Measurements from ENCODE around the gene SNX15. TPM values are rescaled to one million over a fixed set of nuclear protein-coding genes. Genes with fewer than 3 reads are reported as not detected.

Gene SNX15
- total and polyA plus RNA-seq, 12 donors = 16.4 to 35.9 (median 22.5) TPM

DNA sequence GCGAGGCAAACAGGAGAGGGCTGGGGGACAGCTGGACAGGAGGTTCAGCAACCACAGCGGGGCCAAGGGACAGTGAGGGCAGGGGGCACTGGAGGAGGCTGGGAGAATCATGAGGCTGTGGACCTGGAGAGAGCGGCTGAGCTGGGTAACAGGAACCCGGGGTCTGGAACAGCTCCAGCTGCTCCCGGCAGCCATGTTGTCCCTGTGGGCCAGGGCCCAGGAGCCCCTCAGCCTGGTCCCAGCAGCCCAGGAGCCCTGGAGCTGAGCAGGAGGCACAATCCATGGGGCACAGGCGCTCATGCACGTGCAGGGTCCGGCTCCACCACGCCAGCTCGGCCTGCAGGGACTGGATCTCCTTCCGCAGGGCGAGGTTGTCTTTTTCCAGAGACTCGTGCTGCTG lies 37.8 kb upstream of the SNX15 start:
- H3K9me3 ChIP-seq (replicated peaks in 1 of 3) = no peaks in the 10 kb centered on the region
- H3K36me3 ChIP-seq (replicated peaks in 1 of 2) = no peaks in the 10 kb centered on the region
- H3K27me3 ChIP-seq = no peaks in the 10 kb centered on the region
- TF ChIP-seq, protein P1, sequence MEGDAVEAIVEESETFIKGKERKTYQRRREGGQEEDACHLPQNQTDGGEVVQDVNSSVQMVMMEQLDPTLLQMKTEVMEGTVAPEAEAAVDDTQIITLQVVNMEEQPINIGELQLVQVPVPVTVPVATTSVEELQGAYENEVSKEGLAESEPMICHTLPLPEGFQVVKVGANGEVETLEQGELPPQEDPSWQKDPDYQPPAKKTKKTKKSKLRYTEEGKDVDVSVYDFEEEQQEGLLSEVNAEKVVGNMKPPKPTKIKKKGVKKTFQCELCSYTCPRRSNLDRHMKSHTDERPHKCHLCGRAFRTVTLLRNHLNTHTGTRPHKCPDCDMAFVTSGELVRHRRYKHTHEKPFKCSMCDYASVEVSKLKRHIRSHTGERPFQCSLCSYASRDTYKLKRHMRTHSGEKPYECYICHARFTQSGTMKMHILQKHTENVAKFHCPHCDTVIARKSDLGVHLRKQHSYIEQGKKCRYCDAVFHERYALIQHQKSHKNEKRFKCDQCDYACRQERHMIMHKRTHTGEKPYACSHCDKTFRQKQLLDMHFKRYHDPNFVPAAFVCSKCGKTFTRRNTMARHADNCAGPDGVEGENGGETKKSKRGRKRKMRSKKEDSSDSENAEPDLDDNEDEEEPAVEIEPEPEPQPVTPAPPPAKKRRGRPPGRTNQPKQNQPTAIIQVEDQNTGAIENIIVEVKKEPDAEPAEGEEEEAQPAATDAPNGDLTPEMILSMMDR (IDR thresholded peaks at IDR 0.05) = no peak
- TF ChIP-seq POLR2A (IDR thresholded peaks at IDR 0.05) = no peak
- WGBS, 4 donors = 65 to 81% (median 76%) methylated on average over 4 to 13 of the region's 13 CpGs
- no peak for DNase-seq
- intact Hi-C loops (cut with DNase I) = no loop called here
- H3K4me1 ChIP-seq (replicated peaks in 1 of 2) = peaks cover 7 to 12% of the 10 kb centered on the region in 2 donors
- H3K4me3 ChIP-seq = peak overlapping the region in 1 of 4 donors; percentile 41
- peak overlapping the region in 3 of 5 donors; percentile 26 to 91 (median 56) for H3K27ac ChIP-seq

DNA sequence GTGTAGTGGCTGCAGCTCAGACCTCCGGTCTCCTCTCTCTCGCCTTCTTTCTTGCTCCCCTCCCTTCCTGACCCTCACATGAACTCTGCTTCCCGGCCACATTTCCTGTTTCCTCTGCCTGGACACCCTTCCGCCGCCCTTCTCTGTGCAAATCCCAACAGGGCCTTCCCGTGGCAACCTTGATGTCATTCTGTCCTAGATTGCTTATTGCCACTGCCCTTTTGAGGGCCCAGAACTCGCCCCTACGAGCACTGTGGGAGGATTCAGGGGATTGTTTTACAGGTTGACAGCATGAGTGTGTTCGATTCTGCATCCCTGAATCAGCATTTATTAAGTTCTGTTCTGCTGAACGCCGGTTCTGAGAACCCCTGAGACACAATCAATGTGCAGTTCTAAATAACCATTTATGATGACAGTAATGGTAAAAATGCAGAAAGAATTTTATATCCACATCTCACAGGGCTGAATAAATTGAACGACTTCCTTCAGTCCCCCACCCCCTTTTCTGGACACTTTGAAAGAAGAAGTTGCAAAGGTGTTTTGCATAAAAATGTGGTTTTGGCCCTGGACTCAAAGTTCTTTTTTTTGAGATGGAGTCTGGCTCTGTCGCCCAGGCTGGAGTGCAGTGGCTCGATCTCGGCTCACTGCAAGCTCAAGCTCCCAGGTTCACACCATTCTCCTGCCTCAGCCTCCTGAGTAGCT lies 36.9 kb upstream of the SNX15 start:
- intact Hi-C loops (cut with DNase I) = loop anchor here in 1 of 2 donors (10.0 kb wide), 2 partner anchors 56 to 146 kb away; partner anchors contain the start of genes CDC42BPG and GPHA2
- DNase-seq = peak in 6 of 7 donors; percentile 52 to 73 (median 59)
- H3K4me1 ChIP-seq (replicated peaks in 1 of 2) = peaks cover 13 to 15% of the 10 kb centered on the region in 2 donors
- H3K27me3 ChIP-seq = no peaks in the 10 kb centered on the region
- H3K27ac ChIP-seq = peak overlapping the region in 2 of 5 donors; percentile 56 to 91
- H3K9me3 ChIP-seq (replicated peaks in 1 of 3) = no peaks in the 10 kb centered on the region
- TF ChIP-seq POLR2A (IDR thresholded peaks at IDR 0.05) = no peak
- TF ChIP-seq, protein P1 (IDR thresholded peaks at IDR 0.05) = no peak
- H3K4me3 ChIP-seq = peak overlapping the region in 1 of 4 donors; percentile 41
- no peaks in the 10 kb centered on the region for H3K36me3 ChIP-seq (replicated peaks in 1 of 2)
- 50 to 56% (median 53%) methylated on average over 15 of the region's 15 CpGs for WGBS, 4 donors

DNA sequence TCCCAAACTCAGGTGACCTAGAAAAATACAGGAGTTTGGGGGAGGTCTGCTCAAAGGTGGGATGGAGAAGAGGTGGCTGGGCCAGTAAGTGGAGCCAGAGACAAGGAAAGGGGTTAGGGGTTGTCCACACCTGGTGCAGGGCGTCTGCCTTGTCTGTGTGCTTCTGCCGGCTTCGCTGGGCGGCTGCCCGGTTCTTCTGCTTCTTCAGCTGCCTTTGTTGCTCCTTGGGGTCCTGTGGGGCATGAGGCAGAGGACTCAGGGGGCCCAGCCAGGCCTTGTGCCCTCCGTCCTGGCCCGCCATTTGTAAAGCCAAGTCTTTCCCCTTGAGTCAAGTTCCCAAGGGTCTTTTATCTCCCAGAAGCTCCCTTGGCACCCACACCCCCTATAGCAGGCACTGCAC lies 32.9 kb upstream of the SNX15 start:
- Histone ChIP-seq H3K36me3 (replicated peaks in 1 of 2) (no peaks in the 10 kb centered on the region), H3K4me1 (replicated peaks in 1 of 2) (peaks cover 22 to 23% of the 10 kb centered on the region in 2 donors), H3K27ac (no peak overlapping the region), H3K9me3 (replicated peaks in 1 of 3) (no peaks in the 10 kb centered on the region), H3K27me3 (no peaks in the 10 kb centered on the region), H3K4me3 (no peak overlapping the region)
- TF ChIP-seq, protein P1 (IDR thresholded peaks at IDR 0.05) = no peak
- TF ChIP-seq POLR2A (IDR thresholded peaks at IDR 0.05) = no peak
- intact Hi-C loops (cut with DNase I) = loop anchor here in 1 of 2 donors (10.0 kb wide), 2 partner anchors 60 to 150 kb away; partner anchors contain the start of genes CDC42BPG and GPHA2
- WGBS, 4 donors = 92 to 96% (median 94%) methylated on average over 7 of the region's 7 CpGs
- no peak for DNase-seq

DNA sequence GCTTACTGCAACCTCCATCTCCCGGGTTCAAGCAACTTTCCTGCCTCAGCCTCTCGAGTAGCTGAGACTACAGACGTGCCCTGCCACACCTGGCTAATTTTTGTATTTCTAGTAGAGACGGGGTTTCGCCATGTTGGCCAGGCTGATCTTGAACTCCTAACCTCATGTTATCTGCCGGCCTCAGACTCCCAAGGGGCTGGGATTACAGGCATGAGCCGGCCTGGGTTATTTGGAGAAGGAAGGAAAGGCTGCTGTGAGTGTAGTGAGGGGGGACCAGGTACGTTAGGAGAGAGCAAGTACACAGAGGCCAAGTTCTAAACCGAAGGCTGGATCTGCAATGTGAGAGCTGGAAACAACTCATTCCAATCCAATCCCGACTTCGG lies 30.9 kb upstream of the SNX15 start:
- peaks cover 15 to 16% of the 10 kb centered on the region in 2 donors for H3K4me1 ChIP-seq (replicated peaks in 1 of 2)
- no peaks in the 10 kb centered on the region for H3K27me3 ChIP-seq
- no peak for TF ChIP-seq POLR2A (IDR thresholded peaks at IDR 0.05)
- TF ChIP-seq, protein P1 (IDR thresholded peaks at IDR 0.05) = no peak
- intact Hi-C loops (cut with DNase I) = loop anchor here in 1 of 2 donors (10.0 kb wide), 2 partner anchors 62 to 152 kb away; partner anchors contain the start of genes CDC42BPG and GPHA2
- no peak for DNase-seq
- no peaks in the 10 kb centered on the region for H3K36me3 ChIP-seq (replicated peaks in 1 of 2)
- WGBS, 4 donors = 13 to 32% (median 31%) methylated on average over 10 to 11 of the region's 11 CpGs
- peak overlapping the region in 4 of 5 donors; percentile 11 to 81 (median 62) for H3K27ac ChIP-seq
- H3K9me3 ChIP-seq (replicated peaks in 1 of 3) = no peaks in the 10 kb centered on the region
- peak overlapping the region in 2 of 4 donors; percentile 29 to 57 for H3K4me3 ChIP-seq

Data from adrenal gland (tissue), 12 donors.